K562 treated with DMSO at 1 percent for 4 hours (cell line): ENCODE data around the gene SIRPB2. TPM values are rescaled to one million over a fixed set of nuclear protein-coding genes. Genes with fewer than 3 reads are reported as not detected.

Experiments used
- total RNA-seq: library from RNA; unstranded; fragments of 300-600 nt; gene quantifications from 2 replicates; pipeline ENCODE4 v1.2.3, GENCODE V29; 2022; ENCODE audit not compliant: insufficient read depth

The SIRPB2 gene
- 0.47 and 1.1 TPM in 2 replicates for total RNA-seq

GRCh38 chr20:1491281-1491840 is at the start of gene SIRPB2:
SIRPB2 (minus strand) TSS chr20:1491420; CDS start chr20:1491359, 61 bp downstream.

GRCh38 chr20:1466211-1467081 is 24.8 kb downstream of the SIRPB2 start, which contains the start of gene NSFL1C:
NSFL1C (minus strand) TSS chr20:1466849; CDS start chr20:1466824, 25 bp downstream.

Other genes with a start within 250 kb of the SIRPB2 start
- gene SNPH, start 225.1 kb downstream of the SIRPB2 start, total RNA-seq = 0.76 and 1.6 TPM in 2 replicates
- 1.7 and 2.4 TPM in 2 replicates for gene SDCBP2, start 162.3 kb downstream of the SIRPB2 start, total RNA-seq
- gene FKBP1A, start 98.4 kb downstream of the SIRPB2 start, total RNA-seq = 195 and 216 TPM in 2 replicates
- 50.1 and 66.8 TPM in 2 replicates for gene NSFL1C, start 24.6 kb downstream of the SIRPB2 start, total RNA-seq
- gene SIRPD, start 66.3 kb upstream of the SIRPB2 start, total RNA-seq = not detected in 2 replicates
- gene SIRPB1, start 128.6 kb upstream of the SIRPB2 start, total RNA-seq = not detected in 2 replicates
- gene SIRPG, start 166.4 kb upstream of the SIRPB2 start, total RNA-seq = not detected in 2 replicates